Measurements from ENCODE around the gene SIL1.

DNA sequence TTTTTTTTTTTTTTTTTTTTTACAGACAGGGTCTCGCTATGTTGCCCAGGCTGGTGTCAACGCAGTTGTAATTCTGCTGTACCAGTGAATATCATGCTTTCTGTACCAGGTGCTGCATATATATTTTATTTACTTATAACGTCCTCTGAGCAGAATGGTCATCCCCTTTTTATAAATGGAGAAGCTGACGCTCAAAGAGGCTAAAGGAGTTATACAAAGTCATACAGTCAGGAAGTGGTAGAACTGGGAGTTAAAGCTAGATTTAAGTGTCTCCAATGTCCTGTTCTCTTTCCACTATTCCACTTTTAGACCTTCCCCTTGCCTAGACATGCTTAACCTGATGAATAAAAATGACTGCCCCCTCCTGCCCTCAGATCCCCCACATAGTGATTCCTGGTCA is 1.2 kb upstream of the SIL1 start:
- TF ChIP-seq, protein P1, sequence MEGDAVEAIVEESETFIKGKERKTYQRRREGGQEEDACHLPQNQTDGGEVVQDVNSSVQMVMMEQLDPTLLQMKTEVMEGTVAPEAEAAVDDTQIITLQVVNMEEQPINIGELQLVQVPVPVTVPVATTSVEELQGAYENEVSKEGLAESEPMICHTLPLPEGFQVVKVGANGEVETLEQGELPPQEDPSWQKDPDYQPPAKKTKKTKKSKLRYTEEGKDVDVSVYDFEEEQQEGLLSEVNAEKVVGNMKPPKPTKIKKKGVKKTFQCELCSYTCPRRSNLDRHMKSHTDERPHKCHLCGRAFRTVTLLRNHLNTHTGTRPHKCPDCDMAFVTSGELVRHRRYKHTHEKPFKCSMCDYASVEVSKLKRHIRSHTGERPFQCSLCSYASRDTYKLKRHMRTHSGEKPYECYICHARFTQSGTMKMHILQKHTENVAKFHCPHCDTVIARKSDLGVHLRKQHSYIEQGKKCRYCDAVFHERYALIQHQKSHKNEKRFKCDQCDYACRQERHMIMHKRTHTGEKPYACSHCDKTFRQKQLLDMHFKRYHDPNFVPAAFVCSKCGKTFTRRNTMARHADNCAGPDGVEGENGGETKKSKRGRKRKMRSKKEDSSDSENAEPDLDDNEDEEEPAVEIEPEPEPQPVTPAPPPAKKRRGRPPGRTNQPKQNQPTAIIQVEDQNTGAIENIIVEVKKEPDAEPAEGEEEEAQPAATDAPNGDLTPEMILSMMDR (IDR thresholded peaks at IDR 0.05 in 8 of 11, conservative IDR thresholded peaks at IDR 0.05 in 3 of 11) = no peak
- no peak for TF ChIP-seq POLR2A (IDR thresholded peaks at IDR 0.05)

Data from spleen (tissue), 7 donors.